Mucosa of descending colon (tissue), 3 donors: ENCODE results near the gene DPY30. TPM values are rescaled to one million over a fixed set of nuclear protein-coding genes. Genes with fewer than 3 reads are reported as not detected.
"Not testable (repeated sequence)": the region's sequence is repeated elsewhere in the genome, so short reads cannot be mapped to it uniquely, and the experiment has no call there.

Experiments
- ATAC-seq: fragments of 200-7000 bp; cut with Tn5 transposase; one replicate; pipeline ENCODE4 v1.9.1; 2020; ENCODE audit warnings: mild to moderate bottlenecking, moderate library complexity
- DNase-seq, 3 donors: peaks; one replicate each; pipeline ENCODE4 v3.0.0-alpha.2; 2020
- H3K36me3 ChIP-seq: fragments of 200-600 bp; one replicate; pipeline ENCODE4 v1.8.0; 2021; ENCODE audit warnings: low read depth, mild to moderate bottlenecking
- H3K4me1 ChIP-seq: fragments of 200-600 bp; one replicate; pipeline ENCODE4 v1.8.0; 2021; ENCODE audit warnings: low read depth, mild to moderate bottlenecking
- H3K4me3 ChIP-seq: fragments of 200-600 bp; one replicate; pipeline ENCODE4 v1.8.0; 2021; ENCODE audit warnings: mild to moderate bottlenecking
- H3K9me3 ChIP-seq: fragments of 200-600 bp; one replicate; pipeline ENCODE4 v1.8.0; 2021; ENCODE audit warnings: mild to moderate bottlenecking
- intact Hi-C, 2 donors: fragments of 100-400 bp; cut with DNase I in 1 of 2; cut with micrococcal nuclease in 1 of 2; formaldehyde crosslinking; loops; one replicate each; pipeline versions ENCODE4 v1.11.0 to v1.11.1; 2022; cut with DNase I, micrococcal nuclease
- total RNA-seq, 3 donors: library from RNA; stranded (reverse); fragmentation: NEBNext Ultra II Directional in 2 of 3; extraction: Animal tissue kit (Norgen Biotek cat#: 25700) in 2 of 3; gene quantifications; one replicate each; pipeline versions ENCODE4 v1.2.1 to v1.2.4, GENCODE V29; 2021 to 2023
- TF ChIP-seq, protein P1 (sequence below): fragments of 200-600 bp; IDR thresholded peaks from one replicate; pipeline ENCODE4 v1.8.0; 2022; ENCODE audit warnings: antibody characterized with exemption, mild to moderate bottlenecking
- donor health status: DM: no; HTN: no; CAD: no; lungs with moderate emphysema.
- donor health status: DM: no; HTN: no; CAD: no.
- donor health status: DM: no; HTN: yes; CAD: no.

DPY30 gene
- total RNA-seq, 3 donors from 2014 or later = 49.0 to 59.2 (median 49.0) TPM

DNA sequence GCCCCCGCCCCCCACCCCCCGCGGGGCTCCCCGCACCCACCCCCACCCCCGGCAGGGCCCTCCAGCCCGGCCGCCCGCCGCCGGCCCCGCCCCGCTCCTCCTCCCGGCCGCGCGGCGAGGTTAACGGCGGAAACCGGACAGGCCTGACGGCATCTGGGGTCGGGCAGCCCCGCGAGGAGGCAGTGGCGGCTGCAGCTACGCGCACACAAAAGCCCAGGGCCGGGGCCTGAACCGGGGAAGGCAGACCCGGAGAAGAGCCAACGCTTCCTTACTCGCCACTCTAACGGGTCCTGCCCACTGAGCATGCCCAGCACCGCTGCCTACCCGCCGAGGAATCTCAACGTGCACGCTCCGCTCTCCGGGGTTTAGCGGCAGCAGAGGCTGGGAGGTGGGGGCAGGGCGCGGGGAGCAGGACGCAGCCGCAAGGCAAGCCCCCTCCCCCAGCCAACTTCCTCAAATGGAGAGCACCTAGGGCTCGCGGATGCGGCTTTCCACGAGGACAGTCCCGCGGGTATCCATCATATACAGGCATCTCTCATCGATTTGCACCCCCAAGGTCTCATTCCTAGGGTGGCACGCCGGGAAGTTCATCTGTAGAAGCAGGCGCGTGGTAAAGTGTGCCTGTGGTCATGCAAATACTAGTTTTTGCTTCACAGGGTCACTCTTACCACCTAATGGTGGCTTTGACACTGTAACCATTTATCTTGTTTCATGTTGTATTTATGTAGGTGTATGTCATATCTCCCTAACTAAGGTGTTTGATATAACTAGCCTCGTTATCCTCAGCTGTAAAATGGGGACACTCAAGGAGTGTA, 28.7 kb downstream of the DPY30 start, which contains the start of gene MEMO1:
Gene MEMO1 (minus strand): TSS at position 339 of the 815 bp plus-strand sequence. CDS start 761 bp downstream, outside the sequence.
- Histone ChIP-seq H3K36me3 (no peaks in the 10 kb centered on the region), H3K4me1 (peaks cover 21% of the 10 kb centered on the region), H3K9me3 (no peaks in the 10 kb centered on the region), H3K4me3 (peak within 1 kb of the TSS; percentile 70)
- intact Hi-C loops = no loop called here
- peak; percentile 96 to 98 (median 97) for DNase-seq
- ATAC-seq = peak; percentile 88
- TF ChIP-seq, protein P1, sequence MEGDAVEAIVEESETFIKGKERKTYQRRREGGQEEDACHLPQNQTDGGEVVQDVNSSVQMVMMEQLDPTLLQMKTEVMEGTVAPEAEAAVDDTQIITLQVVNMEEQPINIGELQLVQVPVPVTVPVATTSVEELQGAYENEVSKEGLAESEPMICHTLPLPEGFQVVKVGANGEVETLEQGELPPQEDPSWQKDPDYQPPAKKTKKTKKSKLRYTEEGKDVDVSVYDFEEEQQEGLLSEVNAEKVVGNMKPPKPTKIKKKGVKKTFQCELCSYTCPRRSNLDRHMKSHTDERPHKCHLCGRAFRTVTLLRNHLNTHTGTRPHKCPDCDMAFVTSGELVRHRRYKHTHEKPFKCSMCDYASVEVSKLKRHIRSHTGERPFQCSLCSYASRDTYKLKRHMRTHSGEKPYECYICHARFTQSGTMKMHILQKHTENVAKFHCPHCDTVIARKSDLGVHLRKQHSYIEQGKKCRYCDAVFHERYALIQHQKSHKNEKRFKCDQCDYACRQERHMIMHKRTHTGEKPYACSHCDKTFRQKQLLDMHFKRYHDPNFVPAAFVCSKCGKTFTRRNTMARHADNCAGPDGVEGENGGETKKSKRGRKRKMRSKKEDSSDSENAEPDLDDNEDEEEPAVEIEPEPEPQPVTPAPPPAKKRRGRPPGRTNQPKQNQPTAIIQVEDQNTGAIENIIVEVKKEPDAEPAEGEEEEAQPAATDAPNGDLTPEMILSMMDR = no peak

GRCh38 chr2:32010280-32010669, 29.3 kb downstream of the DPY30 start:
- Histone ChIP-seq H3K4me1 (peaks cover 21% of the 10 kb centered on the region), H3K4me3 (peak overlapping the region; percentile 43)
- H3K36me3 ChIP-seq, intact Hi-C loops, H3K9me3 ChIP-seq: not testable (repeated sequence)
- ATAC-seq (peak; percentile 85), DNase-seq (peak; percentile 61 to 84 (median 82))

DNA sequence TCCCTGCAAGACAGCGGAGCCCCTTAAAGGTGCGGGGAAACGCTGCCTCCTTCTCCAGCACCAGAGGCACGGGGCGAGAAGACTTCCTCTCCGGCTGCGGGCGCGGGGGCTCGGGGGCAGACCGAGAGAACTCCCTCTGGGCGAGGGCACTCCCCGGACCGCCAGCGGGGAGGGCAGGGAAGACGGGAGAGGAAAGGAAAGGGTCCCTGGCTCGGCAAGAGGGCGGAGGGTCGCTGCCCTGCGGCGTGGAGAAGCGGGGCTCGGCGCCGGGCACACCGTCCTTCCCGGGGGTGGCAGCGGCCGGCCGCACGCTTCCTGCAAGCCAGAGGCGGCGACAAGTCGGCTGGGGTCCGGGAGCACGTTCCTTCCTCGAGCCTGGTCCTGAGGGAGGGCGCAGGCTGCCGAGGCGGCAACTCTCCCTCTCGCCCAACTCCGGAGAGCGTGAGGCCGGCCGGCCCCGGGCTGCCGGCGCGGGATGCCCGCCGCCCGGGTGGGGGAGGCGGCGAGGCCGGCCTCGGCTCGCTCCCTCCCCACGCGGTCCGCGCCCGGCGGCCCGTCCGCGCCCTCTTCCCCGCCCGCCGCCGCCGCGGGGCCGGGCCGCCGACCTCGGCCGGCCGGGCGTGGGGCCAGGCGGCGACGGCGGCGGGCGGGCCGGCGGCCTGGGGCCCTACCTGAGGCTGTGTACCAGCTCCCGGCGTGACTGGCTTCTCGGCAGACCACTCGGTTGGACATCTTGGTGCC, 29.9 kb downstream of the DPY30 start:
- Histone ChIP-seq H3K4me3 (peak overlapping the region; percentile 70), H3K4me1 (peaks cover 21% of the 10 kb centered on the region), H3K9me3 (no peaks in the 10 kb centered on the region), H3K36me3 (no peaks in the 10 kb centered on the region)
- peak; percentile 36 for ATAC-seq
- intact Hi-C loops = no loop called here
- peak; percentile 40 to 75 (median 68) for DNase-seq
- TF ChIP-seq, protein P1 = no peak

DNA sequence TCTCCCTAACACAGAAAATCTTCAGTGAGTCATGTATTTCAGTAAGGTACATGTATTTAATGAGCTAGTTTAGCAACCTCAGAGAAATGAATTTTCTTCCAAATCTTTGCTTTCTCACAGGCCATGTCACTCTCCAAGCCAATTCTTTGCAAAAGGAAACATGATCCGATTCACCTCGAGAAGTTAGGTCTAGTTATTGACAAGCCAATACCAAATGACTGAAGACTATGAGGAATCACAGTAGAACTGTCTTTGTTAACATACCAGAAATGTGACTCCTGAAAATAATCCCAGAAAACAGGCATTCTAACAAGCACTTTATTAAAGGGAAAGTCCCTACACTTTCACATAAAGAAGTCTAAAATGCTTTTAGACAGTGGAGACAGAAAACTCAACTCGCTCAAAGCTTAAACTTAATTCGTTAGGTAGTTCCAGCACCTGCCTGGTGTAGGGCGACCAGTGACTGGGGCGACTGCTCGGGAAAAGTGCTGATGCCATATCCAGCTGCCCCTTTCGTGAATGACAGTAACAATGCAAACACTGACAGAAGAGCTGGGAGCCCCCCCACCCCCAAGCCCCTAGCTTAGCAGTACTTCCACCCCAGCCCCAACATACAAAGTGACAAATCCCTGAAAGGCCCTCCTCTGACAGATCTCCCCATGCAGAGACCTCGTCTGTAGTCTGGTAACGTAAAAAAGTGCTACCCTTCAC, 30.6 kb downstream of the DPY30 start:
- Histone ChIP-seq H3K4me3 (peak overlapping the region; percentile 70), H3K4me1 (peaks cover 21% of the 10 kb centered on the region), H3K9me3 (no peaks in the 10 kb centered on the region), H3K36me3 (no peaks in the 10 kb centered on the region)
- ATAC-seq = no peak
- intact Hi-C loops = no loop called here
- TF ChIP-seq, protein P1 = no peak
- DNase-seq = peak in 2 of 3 donors; percentile 37 to 46

- Histone ChIP-seq H3K9me3 (no peaks in the 10 kb centered on the region), H3K36me3 (no peaks in the 10 kb centered on the region), H3K4me3 (no peak overlapping the region), H3K4me1 (peaks cover 21% of the 10 kb centered on the region)
- intact Hi-C loops = no loop called here
- DNase-seq = no peak
- TF ChIP-seq, protein P1 = no peak
- no peak for ATAC-seq
These were observed 32.5 kb downstream of the DPY30 start for GRCh38 chr2:32007121-32007391.
